Renal pelvis (tissue), 4 donors: Measurements from ENCODE around the gene TMTC3. TPM values are rescaled to one million over a fixed set of nuclear protein-coding genes. Genes with fewer than 3 reads are reported as not detected.
"Not testable (repeated sequence)": the region's sequence is repeated elsewhere in the genome, so short reads cannot be mapped to it uniquely, and the experiment has no call there.

ENCODE experiments used
- DNase-seq: peaks from one replicate; pipeline ENCODE4 v3.0.0-alpha.2; 2013
- polyA plus RNA-seq, 3 donors: library from polyadenylated mRNA; unstranded; fragments of 120-200 nt; gene quantifications; one replicate each; pipeline ENCODE4 v1.2.1, GENCODE V29; 2013; ENCODE audit not compliant: insufficient read length in 3 of 3

TMTC3 gene
- polyA plus RNA-seq, 3 donors: 20.7 to 24.7 (median 24.2) TPM

DNA sequence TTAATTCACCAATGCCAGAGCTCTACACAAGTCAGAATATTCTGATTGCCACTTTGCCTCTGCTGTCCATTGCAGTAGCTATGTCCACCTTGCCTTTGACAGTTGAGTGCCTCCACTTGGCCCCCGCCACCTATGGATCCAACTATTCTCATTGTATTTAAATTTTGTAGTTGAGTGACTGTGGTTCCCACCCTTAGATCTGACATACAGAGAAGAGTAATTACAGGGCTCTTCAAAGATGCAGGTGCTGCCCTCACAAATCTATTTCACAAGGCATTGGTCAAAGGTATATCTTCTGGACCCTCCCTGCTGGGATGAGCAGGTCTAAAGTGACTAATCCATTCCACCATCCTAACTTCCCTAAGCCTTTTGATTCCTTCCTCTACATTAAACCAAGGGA, 68.2 kb downstream of the TMTC3 start:
- not testable (repeated sequence) for DNase-seq

DNA sequence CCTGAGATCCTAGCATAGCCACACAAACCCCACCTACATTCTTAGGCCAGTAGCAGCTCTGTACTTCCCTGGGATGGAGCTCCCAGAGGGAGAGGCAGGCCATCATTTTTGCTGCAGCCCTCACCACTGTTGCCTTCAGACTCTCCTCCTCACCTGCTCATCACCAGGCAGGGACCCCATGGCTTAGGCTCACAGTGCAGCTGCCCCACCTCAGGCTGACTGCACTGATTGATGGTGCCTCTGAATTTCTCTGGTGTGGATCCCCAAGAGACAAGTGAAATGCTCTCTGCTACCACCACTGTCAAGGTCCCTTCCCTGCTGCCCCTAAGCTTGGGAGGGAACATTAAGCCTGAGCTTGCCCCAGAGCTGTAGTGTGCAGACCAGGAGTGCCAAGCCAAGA, 76.2 kb downstream of the TMTC3 start:
- DNase-seq: no peak

- no peak for DNase-seq
These were observed 77.8 kb downstream of the TMTC3 start for GRCh38 chr12:88219861-88220260.

DNA sequence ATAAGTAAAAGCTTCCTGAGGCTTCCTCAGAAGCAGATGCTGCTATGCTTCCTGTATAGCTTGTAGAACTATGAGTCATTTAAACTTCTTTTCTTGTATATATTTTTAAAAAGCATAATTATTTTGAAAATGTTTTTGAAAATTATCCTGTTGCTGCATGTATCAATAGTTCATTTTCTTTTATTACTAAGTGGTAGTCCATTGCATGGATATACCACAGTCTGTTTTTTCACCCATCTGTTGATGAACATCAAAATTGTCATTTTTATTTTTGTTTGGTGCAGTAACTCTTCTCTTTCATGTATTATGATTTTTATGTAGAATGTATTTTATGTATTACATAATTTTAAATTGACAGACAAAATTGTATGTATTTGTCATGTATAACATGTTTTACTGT, 81.4 kb downstream of the TMTC3 start:
- DNase-seq: no peak

- DNase-seq: no peak
These were observed 83.7 kb downstream of the TMTC3 start for GRCh38 chr12:88225776-88226175.

DNA sequence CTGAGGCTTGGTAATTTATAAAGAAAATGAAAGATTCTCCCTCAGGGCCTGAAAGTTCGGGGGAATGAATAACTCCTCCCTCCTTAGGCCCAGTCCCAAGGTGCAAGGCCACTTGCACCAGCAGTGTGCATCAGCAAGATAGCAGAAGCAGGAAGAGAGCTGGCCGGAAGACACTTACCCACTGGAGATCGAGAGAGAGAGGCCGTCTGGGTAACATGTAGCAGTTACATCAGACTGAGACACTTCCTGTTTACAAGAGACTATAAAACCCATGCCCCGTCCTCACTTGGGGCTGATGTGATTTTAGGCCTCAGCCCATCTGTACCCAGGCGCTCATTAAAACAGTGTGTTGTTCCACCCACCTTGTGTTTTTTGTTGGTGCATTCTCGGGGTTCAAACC, 85.2 kb downstream of the TMTC3 start:
- DNase-seq: no peak

DNA sequence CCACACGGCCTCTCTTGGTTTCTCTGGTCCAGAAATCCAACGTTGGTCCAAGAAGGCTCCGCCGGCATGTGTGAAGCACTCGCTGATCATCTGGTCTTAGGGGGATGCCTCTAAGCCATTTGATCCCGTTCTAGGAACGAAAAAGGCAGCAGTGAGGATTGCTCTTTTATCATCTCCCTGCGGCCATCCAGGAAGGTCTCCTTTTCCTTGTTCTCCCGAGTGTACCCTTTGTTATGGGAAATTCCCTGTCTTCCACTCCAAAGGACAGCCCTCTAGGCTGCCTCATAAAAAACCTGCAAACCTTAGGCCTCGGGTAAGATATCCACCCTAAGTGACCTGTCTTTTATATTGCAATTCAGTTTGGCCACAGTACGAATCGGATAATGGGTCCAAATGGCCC, 85.8 kb downstream of the TMTC3 start:
- no peak for DNase-seq

DNA sequence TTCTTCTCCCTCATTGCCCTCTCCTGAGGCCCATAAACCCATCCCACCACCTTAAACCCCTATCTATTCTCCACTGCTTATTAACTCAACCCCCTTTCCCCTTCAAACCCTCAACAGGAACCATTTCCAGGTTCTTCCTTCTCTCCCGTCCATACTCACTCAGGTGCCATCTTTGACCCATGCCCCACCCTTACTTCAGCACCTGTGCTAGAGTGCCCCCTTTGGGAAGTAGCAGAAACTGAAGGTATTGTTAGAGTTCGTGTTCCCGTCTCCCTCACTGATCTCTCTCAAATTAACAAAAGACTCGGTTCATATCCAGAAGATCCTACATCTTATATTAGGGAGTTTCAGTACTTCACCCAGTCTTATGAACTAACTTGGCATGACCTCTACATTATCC, 86.6 kb downstream of the TMTC3 start:
- DNase-seq: no peak

GRCh38 chr12:88230271-88230670, 88.2 kb downstream of the TMTC3 start:
- no peak for DNase-seq

- DNase-seq: no peak
These were observed 93.2 kb downstream of the TMTC3 start for GRCh38 chr12:88235183-88235833.

- DNase-seq: no peak
These were observed 95.8 kb downstream of the TMTC3 start for GRCh38 chr12:88237954-88238353.

- no peak for DNase-seq
These were observed 96.3 kb downstream of the TMTC3 start for GRCh38 chr12:88238406-88238805.

DNA sequence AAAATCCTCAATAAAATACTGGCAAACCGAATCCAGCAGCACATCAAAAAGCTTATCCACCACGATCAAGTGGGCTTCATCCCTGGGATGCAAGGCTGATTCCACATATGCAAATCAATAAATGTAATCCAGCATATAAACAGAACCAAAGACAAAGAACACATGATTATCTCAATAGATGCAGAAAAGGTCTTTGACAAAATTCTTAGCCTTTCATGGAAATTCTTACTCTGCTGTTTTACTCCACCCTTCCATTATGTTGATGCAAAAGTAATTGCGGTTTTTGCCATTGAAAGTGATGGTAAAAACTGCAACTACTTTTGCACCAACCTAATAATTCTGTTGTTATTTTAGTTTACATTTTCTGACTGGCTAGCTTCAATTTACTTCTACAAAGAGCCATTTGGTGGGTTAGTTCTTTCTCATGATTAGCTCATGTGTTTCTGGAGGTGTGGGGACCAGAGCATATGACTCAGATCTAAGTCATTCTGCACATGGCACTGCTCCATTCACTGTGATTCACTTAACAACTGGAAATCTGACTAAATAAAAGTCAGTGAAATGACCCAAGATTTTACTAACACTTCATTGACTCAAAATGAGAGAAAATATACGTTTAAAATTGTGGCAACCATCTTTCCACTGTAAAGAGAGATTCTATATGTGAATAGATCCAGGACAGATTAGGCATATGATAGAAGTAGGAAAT, 99.9 kb downstream of the TMTC3 start:
- DNase-seq: no peak

DNA sequence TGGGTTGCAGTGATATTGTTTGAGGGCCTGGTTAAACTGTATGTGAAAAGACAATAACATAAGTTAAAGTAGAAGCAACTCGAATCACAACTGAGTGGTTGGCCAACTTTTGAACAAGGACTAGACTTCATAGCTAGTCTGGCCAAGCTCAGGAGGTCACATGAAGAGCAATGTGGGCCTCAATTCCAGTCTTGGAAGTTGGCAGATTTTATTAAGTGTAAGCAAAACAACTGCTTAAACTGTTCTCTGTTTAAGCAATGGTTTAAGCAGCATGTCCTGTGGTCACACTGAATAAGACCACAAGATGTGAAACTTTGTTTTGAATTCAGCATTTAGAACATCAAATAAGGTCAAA, 100.4 kb downstream of the TMTC3 start:
- DNase-seq: no peak

DNA sequence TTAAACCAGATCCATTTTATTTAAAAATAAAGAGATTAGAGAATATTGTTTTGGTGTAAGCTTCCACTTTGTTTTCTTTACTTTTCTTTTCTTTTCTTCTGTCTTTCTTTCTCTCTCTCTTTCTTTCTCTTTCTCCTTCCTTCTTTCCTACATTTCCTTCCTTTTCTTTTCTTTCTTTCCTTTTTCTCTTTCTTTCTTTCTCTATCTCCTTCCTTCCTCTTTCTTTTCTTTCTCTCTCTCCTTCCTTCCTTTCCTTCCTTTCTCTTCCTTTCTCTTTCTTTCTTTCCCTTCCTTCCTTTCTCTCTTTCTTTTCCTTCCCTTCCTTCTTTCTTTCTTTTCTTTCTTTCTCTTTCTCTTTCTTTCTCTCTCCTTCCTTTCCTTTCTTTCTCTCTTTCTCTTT, 100.8 kb downstream of the TMTC3 start:
- DNase-seq: no peak

DNA sequence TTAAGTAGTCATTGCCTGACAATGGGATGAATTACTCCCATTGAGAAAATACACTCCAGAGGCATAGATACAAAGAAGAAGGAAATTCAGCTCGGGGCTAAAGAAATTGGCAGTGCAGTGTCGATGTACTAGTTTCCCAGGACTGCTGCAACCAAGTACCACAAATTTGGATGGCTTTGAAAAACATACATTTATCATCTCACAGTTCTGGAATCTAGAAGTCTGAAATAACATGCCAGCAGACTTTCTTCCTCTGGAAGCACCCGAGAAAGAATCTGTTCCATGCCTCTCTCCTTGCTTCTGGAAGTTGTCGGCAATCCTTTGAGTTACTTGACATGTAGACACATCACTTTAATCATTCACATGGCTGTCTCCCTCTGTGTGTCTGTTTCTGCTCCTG, 101.9 kb downstream of the TMTC3 start:
- no peak for DNase-seq

DNA sequence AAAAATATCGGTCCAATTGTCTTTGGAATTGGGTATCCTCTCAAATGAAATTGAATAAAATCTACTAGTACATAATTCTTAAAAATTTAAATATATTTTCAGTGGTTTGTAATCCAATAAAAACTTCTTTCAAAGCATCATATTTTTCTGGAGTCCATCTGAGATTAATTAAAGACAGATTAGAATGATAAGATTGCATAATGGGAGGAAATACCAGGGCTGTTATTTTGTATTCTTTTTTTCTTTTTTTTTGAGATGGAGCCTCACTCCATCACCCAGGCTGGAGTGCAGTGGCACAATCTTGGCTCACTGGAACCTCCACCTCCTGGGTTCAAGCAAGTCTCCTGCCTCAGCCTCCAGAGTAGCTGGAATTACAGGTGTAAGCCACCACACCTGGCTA, 103.8 kb downstream of the TMTC3 start:
- no peak for DNase-seq

- DNase-seq: no peak
These were observed 105.1 kb downstream of the TMTC3 start for GRCh38 chr12:88247241-88247643.

DNA sequence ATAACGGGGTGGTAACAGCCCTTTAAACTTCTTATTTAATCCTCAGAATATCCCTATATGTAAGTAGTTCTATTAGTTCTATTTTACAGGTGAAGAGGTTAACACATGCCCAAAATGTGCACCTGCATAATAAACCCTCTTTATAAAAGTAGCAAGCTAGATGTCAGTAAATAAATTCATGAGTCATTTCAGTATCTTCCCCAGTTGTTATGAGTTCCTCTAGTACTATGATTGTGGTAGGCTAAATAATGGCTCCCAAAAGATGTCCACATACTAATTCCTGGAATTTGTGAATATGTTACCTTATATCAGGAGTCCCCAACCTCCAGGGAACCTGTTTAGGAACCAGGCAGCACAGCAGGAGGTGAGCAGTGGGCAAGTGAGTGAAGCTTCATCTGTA, 106.5 kb downstream of the TMTC3 start:
- DNase-seq: no peak

Other genes with a start within 250 kb of the TMTC3 start
- under 1 TPM; 0.16 to 0.82 (median 0.56) TPM for gene C12orf50, start 112.9 kb upstream of the TMTC3 start, polyA plus RNA-seq
- gene CEP290, start 219 bp upstream of the TMTC3 start, polyA plus RNA-seq: 10 to 100 TPM; 22.5 to 31.6 (median 27.4) TPM